HepG2 (cell line): Measurements from ENCODE around the gene ZFYVE21. TPM values are rescaled to one million over a fixed set of nuclear protein-coding genes. Genes with fewer than 3 reads are reported as not detected.

Experiments used
- CC2D1A ChIP-seq: sonication (generic); formaldehyde crosslinking; IDR thresholded peaks from 2 replicates; pipeline ENCODE4 v1.8.1; 2023; ENCODE audit warnings: mild to moderate bottlenecking, missing genetic modification reagents
- HNF1A ChIP-seq, 2 experiments: sonication (generic) in 1 of 2; formaldehyde crosslinking in 1 of 2; IDR thresholded peaks; 2 replicates each; pipeline versions ENCODE4 v1.4.0 to v1.6.1; 2016 to 2020; ENCODE audit warnings: borderline replicate concordance in 1 of 2, low read depth in 1 of 2, mild to moderate bottlenecking in 1 of 2, missing genetic modification reagents in 1 of 2
- MAFK ChIP-seq, 2 experiments: IDR thresholded peaks in 1 of 2; conservative IDR thresholded peaks in 1 of 2; 2 replicates each; pipeline ENCODE4 v1.6.1; 2011; ENCODE audit warnings: improper control_type of control experiment in 2 of 2, low read length in 2 of 2
- NFE2L2 ChIP-seq: fragments of 150-350 bp; IDR thresholded peaks from 2 replicates; pipeline ENCODE4 v1.6.1; 2014; ENCODE audit warnings: low read length
- NR0B2 ChIP-seq: sonication (generic); formaldehyde crosslinking; IDR thresholded peaks from 2 replicates; pipeline ENCODE4 v1.4.0; 2020; ENCODE audit warnings: mild to moderate bottlenecking, missing genetic modification reagents
- RBAK ChIP-seq: sonication (generic); formaldehyde crosslinking; IDR thresholded peaks from 2 replicates; pipeline ENCODE4 v1.5.1; 2020; ENCODE audit warnings: mild to moderate bottlenecking, missing genetic modification reagents
- THAP9 ChIP-seq: sonication (generic); formaldehyde crosslinking; IDR thresholded peaks from 2 replicates; pipeline ENCODE4; 2020; ENCODE audit warnings: missing genetic modification reagents, mild to moderate bottlenecking, borderline replicate concordance
- TRAFD1 ChIP-seq: sonication (generic); formaldehyde crosslinking; IDR thresholded peaks from 2 replicates; pipeline ENCODE4 v1.5.1; 2020; ENCODE audit warnings: missing genetic modification reagents, mild to moderate bottlenecking, borderline replicate concordance
- ZBTB7A ChIP-seq: sonication (generic); formaldehyde crosslinking; IDR thresholded peaks from 2 replicates; pipeline ENCODE4 v1.8.0; 2022; ENCODE audit warnings: mild to moderate bottlenecking, missing genetic modification reagents
- ZFP41 ChIP-seq: sonication (generic); formaldehyde crosslinking; IDR thresholded peaks from 2 replicates; pipeline ENCODE4 v1.4.0; 2020; ENCODE audit warnings: mild to moderate bottlenecking, missing genetic modification reagents, borderline replicate concordance
- ZNF136 ChIP-seq: sonication (generic); formaldehyde crosslinking; IDR thresholded peaks from 2 replicates; pipeline ENCODE4 v1.8.1; 2022; ENCODE audit warnings: low read depth, mild to moderate bottlenecking, moderate library complexity, missing genetic modification reagents
- ZNF280D ChIP-seq: sonication (generic); formaldehyde crosslinking; IDR thresholded peaks from 2 replicates; pipeline ENCODE4 v1.5.1; 2020; ENCODE audit warnings: mild to moderate bottlenecking, missing genetic modification reagents
- ZNF790 ChIP-seq: sonication (generic); formaldehyde crosslinking; IDR thresholded peaks from 2 replicates; pipeline ENCODE4 v1.8.0; 2022; ENCODE audit warnings: missing genetic modification reagents, mild to moderate bottlenecking, borderline replicate concordance
- ZNF850 ChIP-seq: sonication (generic); formaldehyde crosslinking; conservative IDR thresholded peaks from 2 replicates; pipeline ENCODE4 v1.9.0; 2021; ENCODE audit warnings: mild to moderate bottlenecking, missing genetic modification reagents
- polyA plus RNA-seq, 8 experiments: library from polyadenylated mRNA; depleted of rRNA in 3 of 8; stranded (reverse) in 7 of 8; unstranded in 1 of 8; fragments of >200 nt; fragmentation: Illumina TruSeq in 4 of 8; extraction: Trizol in 4 of 8; gene quantifications; 2 replicates each; pipeline versions ENCODE4 v1.2.1 to v1.2.3, GENCODE V29; 2011 to 2016; ENCODE audit warnings: low read depth in 4 of 8, missing spikeins in 1 of 8, mixed read lengths in 1 of 8; ENCODE audit not compliant: insufficient read depth in 1 of 8
- total RNA-seq, 5 experiments: library from RNA; depleted of rRNA; stranded (reverse); fragments of >200 nt; fragmentation: Illumina TruSeq; extraction: Trizol; gene quantifications; 2 replicates each; pipeline ENCODE4 v1.2.3, GENCODE V29; 2016; ENCODE audit warnings: low read depth in 1 of 5

The ZFYVE21 gene
- total and polyA plus RNA-seq, 2 of the 13 experiments (the other 11 are each of a cell fraction or from before 2014, with no cell fraction given) = 34.3 to 34.4 TPM

- TF ChIP-seq ZNF280D (CRISPR knock-in tag) (no peak), ZNF850 (CRISPR knock-in tag) (no peak), THAP9 (no peak), CC2D1A (no peak), ZNF790 (CRISPR knock-in tag) (no peak; the same call in 1 of the 2 replicates), NR0B2 (CRISPR knock-in tag) (no peak), ZBTB7A (CRISPR knock-in tag) (0 out of 2 replicates have a peak, but pooled peaks have one; percentile 42), TRAFD1 (CRISPR knock-in tag) (no peak), ZNF136 (CRISPR knock-in tag) (no peak), RBAK (CRISPR knock-in tag) (no peak), ZFP41 (no peak), HNF1A (IDR thresholded peaks at IDR 0.05; ENCODE audit: low read depth) (no peak), HNF1A (CRISPR knock-in tag; IDR thresholded peaks at IDR 0.05; ENCODE audit: borderline replicate concordance) (no peak), NFE2L2 (no peak), MAFK (conservative IDR thresholded peaks at IDR 0.05 in 1 of 2, IDR thresholded peaks at IDR 0.05 in 1 of 2; ENCODE audit: low read length in 2 of 2) (no peak)
Observed at GRCh38 chr14:103715052-103716000, at the start of gene ZFYVE21, which contains the start of gene XRCC3 (continued).
